ENCODE measurements around the gene MED13. TPM values are rescaled to one million over a fixed set of nuclear protein-coding genes. Genes with fewer than 3 reads are reported as not detected.

MED13 gene
- total and polyA plus RNA-seq, 9 of the 15 experiments (the other 6 are each of a cell fraction or from before 2014, with no cell fraction given): 5.4 to 48.4 (median 28.2) TPM

DNA sequence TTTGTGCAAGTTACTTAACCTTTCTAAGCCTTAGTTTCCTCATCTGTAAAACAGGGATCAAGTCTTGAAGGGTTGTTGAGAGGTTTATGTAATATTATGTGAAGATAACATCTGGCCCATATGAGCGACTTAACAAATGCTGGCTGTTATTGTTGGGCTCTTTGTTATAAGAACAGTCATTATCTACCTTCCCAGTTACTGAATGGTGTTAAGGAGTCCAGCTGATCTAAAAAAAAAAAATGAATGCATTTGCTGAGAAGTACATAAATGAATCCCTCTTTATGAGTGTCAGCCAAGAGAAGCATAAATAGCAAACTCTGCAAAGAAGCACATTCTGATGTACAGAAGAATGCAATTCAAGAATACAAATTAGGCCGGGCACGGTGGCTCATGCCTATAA is 24.3 kb upstream of the MED13 start:
- DNase-seq (ENCODE audit: extremely low read depth in 1 of 4, low spot score in 3 of 4): no peak
- no peaks in the 10 kb centered on the region for H3K79me2 ChIP-seq (ENCODE audit: control insufficient read depth, insufficient read depth, low read length)
- H3K9me1 ChIP-seq (ENCODE audit: control insufficient read depth, insufficient read depth, low read length): no peaks in the 10 kb centered on the region
- H3K9me3 ChIP-seq (replicated peaks; ENCODE audit: control insufficient read depth, insufficient read depth, low read depth, low read length): no peaks in the 10 kb centered on the region
- ChIA-PET POLR2A (no interaction called here), CTCF (ENCODE audit: low intra/inter-chr PET ratio) (no interaction called here)
- 64% methylated on average over 3 of the region's 3 CpGs for WGBS (ENCODE audit: insufficient coverage, low coverage, missing lambda C conversion rate)
- no peak overlapping the region for H3K27ac ChIP-seq (ENCODE audit: extremely low read depth, low read depth, low read length)
- no peak overlapping the region for H3K9ac ChIP-seq (ENCODE audit: insufficient read depth in 1 of 2, low read depth in 2 of 2, low read length in 2 of 2)
- H2AFZ ChIP-seq (ENCODE audit: low read depth, low read length): 0 out of 2 replicates have a peak overlapping the region, but pooled peaks have one; percentile 1
- no peak overlapping the region for H3K4me2 ChIP-seq (ENCODE audit: insufficient read depth, low read length)
- in situ Hi-C loops (cut with MboI) (no loop called here), intact Hi-C loops (cut with micrococcal nuclease) (no loop called here)
- no TSS peak for BruUV-seq (replicated peaks)
- no peak for ATAC-seq
- H4K20me1 ChIP-seq (replicated peaks; ENCODE audit: control insufficient read depth, insufficient read depth, low read length): no peaks in the 10 kb centered on the region
- TF ChIP-seq MEIS2 (IDR thresholded peaks at IDR 0.05; ENCODE audit: partially characterized antibody) (peak; percentile 34), ZNF699 (CRISPR knock-in tag; IDR thresholded peaks at IDR 0.05; ENCODE audit: insufficient replicate concordance) (no peak), XRCC5 (IDR thresholded peaks at IDR 0.05; ENCODE audit: low read depth, low read length) (no peak)
- no peaks in the 10 kb centered on the region for H3K27me3 ChIP-seq (ENCODE audit: control insufficient read depth in 2 of 2, insufficient read depth in 2 of 2, low read length in 2 of 2)
- FAIRE-seq: no peak
- H3K4me1 ChIP-seq (replicated peaks in 1 of 2; ENCODE audit: control insufficient read depth in 2 of 2, insufficient read depth in 2 of 2, low read length in 2 of 2): peaks cover 4 to 14% of the 10 kb centered on the region in 2 experiments; a peak in 2 of 5 replicates
- H3K4me3 ChIP-seq: no peak overlapping the region
- no peaks in the 10 kb centered on the region for H3K36me3 ChIP-seq (ENCODE audit: control insufficient read depth, insufficient read depth, low read length)

DNA sequence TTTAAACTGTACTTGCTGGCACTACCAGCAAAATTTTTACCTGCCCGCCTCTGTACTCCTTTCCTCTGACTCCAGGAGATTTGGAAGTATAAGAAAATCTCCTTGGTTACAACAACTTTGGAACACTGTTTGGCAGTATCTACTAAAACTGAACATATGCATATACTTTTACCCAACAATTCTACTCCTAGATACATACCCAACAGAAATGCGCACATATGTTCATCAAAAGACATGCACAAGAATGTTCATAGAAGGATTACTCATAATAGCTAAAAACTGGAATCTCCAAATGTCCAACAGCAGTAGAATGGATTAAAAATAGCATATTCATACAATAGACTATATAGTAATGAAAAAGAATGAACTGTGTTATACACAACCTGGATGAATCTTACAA is 21.7 kb upstream of the MED13 start:
- H3K9ac ChIP-seq (ENCODE audit: insufficient read depth in 1 of 2, low read depth in 2 of 2, low read length in 2 of 2): no peak overlapping the region
- H3K9me3 ChIP-seq (replicated peaks; ENCODE audit: control insufficient read depth, insufficient read depth, low read depth, low read length): no peaks in the 10 kb centered on the region
- H2AFZ ChIP-seq (ENCODE audit: low read depth, low read length): no peak overlapping the region
- H3K4me2 ChIP-seq (ENCODE audit: insufficient read depth, low read length): no peak overlapping the region
- H3K79me2 ChIP-seq (ENCODE audit: control insufficient read depth, insufficient read depth, low read length): no peaks in the 10 kb centered on the region
- no peaks in the 10 kb centered on the region for H3K36me3 ChIP-seq (ENCODE audit: control insufficient read depth, insufficient read depth, low read length)
- DNase-seq (ENCODE audit: extremely low read depth in 1 of 4, low spot score in 3 of 4): no peak
- WGBS (ENCODE audit: insufficient coverage, low coverage, missing lambda C conversion rate): 89% methylated on average over 2 of the region's 2 CpGs
- ATAC-seq: no peak
- BruUV-seq (replicated peaks): no TSS peak
- peaks cover 4 to 9% of the 10 kb centered on the region in 2 experiments; a peak in 2 of 5 replicates for H3K4me1 ChIP-seq (replicated peaks in 1 of 2; ENCODE audit: control insufficient read depth in 2 of 2, insufficient read depth in 2 of 2, low read length in 2 of 2)
- FAIRE-seq: no peak
- H3K9me1 ChIP-seq (ENCODE audit: control insufficient read depth, insufficient read depth, low read length): no peaks in the 10 kb centered on the region
- H3K4me3 ChIP-seq: no peak overlapping the region
- in situ Hi-C loops (cut with MboI) (no loop called here), intact Hi-C loops (cut with micrococcal nuclease) (no loop called here)
- no peak overlapping the region for H3K27ac ChIP-seq (ENCODE audit: extremely low read depth, low read depth, low read length)
- no peaks in the 10 kb centered on the region for H4K20me1 ChIP-seq (replicated peaks; ENCODE audit: control insufficient read depth, insufficient read depth, low read length)
- ChIA-PET POLR2A (no interaction called here), CTCF (ENCODE audit: low intra/inter-chr PET ratio) (no interaction called here)
- H3K27me3 ChIP-seq (ENCODE audit: control insufficient read depth in 2 of 2, insufficient read depth in 2 of 2, low read length in 2 of 2): no peaks in the 10 kb centered on the region
- TF ChIP-seq KDM5B (IDR thresholded peaks at IDR 0.05; ENCODE audit: insufficient replicate concordance, low read depth, low read length) (no peak), KDM4B (IDR thresholded peaks at IDR 0.05; ENCODE audit: borderline replicate concordance in 2 of 2, low read depth in 1 of 2) (no peak), DDX20 (tag; IDR thresholded peaks at IDR 0.05; ENCODE audit: low read depth) (no peak), TFAM (CRISPR knock-in tag; conservative IDR thresholded peaks at IDR 0.05) (no peak), PCBP1 (IDR thresholded peaks at IDR 0.05; ENCODE audit: low read depth, low read length, poor library complexity, severe bottlenecking) (no peak), TCF7L2 (IDR thresholded peaks at IDR 0.05; ENCODE audit: low read depth, low read length) (no peak), BRD9 (IDR thresholded peaks at IDR 0.05; ENCODE audit: low read depth, partially characterized antibody) (no peak), PHF8 (IDR thresholded peaks at IDR 0.05; ENCODE audit: borderline replicate concordance, low read length) (no peak), ZNF354B (CRISPR knock-in tag; IDR thresholded peaks at IDR 0.05) (no peak)
- TF ChIP-seq, protein P1, sequence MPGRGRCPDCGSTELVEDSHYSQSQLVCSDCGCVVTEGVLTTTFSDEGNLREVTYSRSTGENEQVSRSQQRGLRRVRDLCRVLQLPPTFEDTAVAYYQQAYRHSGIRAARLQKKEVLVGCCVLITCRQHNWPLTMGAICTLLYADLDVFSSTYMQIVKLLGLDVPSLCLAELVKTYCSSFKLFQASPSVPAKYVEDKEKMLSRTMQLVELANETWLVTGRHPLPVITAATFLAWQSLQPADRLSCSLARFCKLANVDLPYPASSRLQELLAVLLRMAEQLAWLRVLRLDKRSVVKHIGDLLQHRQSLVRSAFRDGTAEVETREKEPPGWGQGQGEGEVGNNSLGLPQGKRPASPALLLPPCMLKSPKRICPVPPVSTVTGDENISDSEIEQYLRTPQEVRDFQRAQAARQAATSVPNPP (IDR thresholded peaks at IDR 0.05; ENCODE audit: borderline replicate concordance, insufficient read depth, insufficient read length): no peak
